Astrocyte of the spinal cord (primary cell): ENCODE results near the gene G6PD.

Experiments
- DNase-seq: peaks from one replicate; pipeline ENCODE4 v3.0.0; 2011; ENCODE audit warnings: low read depth, low spot score
- H3K4me3 ChIP-seq: 2 replicates; pipeline ENCODE4 v1.5.1; 2011; ENCODE audit warnings: low read depth, mild to moderate bottlenecking, low read length, moderate library complexity
- in situ Hi-C: cut with HindIII; loops from 2 replicates; pipeline ENCODE4 v1.10.0; 2017; ENCODE audit warnings: low sequenced_read_pairs
- TF ChIP-seq, protein P1 (sequence below): IDR thresholded peaks from 2 replicates; pipeline ENCODE4 v1.5.1; 2012; ENCODE audit warnings: low read depth, mild to moderate bottlenecking, low read length, inconsistent platforms

G6PD gene

DNA sequence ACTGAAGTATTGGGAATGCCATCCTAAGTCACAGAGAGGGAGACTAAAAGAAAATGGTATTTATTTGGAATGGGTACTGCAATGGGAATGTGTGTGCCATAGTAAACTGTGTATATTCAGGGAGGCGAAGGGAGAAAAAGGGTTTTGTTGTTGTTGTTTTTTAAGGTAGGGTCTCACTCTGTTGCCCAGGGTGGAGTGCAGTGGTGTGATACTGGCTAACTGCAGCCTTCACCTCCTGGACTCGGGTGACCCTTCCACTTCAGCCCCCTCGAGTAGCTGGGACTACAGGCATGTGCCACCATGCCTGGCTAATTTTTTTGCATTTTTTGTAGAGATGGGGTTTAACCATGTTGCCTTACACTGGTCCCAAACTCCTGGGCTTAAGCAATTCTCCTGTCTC lies 51.9 kb downstream of the G6PD start:
- no peak overlapping the region for H3K4me3 ChIP-seq
- in situ Hi-C loops: no loop called here
- TF ChIP-seq, protein P1, sequence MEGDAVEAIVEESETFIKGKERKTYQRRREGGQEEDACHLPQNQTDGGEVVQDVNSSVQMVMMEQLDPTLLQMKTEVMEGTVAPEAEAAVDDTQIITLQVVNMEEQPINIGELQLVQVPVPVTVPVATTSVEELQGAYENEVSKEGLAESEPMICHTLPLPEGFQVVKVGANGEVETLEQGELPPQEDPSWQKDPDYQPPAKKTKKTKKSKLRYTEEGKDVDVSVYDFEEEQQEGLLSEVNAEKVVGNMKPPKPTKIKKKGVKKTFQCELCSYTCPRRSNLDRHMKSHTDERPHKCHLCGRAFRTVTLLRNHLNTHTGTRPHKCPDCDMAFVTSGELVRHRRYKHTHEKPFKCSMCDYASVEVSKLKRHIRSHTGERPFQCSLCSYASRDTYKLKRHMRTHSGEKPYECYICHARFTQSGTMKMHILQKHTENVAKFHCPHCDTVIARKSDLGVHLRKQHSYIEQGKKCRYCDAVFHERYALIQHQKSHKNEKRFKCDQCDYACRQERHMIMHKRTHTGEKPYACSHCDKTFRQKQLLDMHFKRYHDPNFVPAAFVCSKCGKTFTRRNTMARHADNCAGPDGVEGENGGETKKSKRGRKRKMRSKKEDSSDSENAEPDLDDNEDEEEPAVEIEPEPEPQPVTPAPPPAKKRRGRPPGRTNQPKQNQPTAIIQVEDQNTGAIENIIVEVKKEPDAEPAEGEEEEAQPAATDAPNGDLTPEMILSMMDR: no peak
- no peak for DNase-seq

DNA sequence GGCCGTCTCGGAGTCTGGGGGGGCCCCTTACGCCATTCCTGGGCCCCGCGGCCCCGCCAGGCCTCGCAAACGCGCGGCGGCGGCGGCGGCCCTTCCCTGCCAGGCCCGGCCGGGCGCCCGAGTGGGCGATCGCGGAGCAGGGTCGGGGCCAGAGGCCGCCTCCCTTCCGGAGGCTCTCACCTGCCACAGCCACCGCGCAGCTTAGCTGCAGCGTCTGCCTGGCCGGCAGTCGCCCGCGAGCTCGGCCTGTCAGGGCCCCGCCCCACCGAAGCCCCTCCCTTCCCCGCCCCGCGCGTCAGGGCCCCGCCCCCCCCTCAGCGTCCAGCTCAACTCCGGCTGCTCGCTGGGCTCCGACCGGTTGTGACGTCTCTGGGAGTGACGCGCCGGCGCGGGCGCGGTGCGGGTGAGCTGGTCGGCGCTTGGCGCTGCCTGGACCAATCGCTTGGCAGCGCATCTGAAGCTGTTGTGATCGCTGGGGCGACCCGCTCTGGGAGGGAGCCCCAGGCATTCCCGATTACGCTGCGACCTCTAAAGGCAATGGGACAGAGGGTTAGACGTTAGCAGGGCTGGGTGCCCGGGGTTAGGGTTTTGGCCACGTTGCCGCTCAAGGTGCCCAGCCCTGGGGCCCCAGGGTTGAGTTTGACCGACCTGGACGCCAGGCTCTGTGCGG lies 56.1 kb downstream of the G6PD start, which contains the start of gene SLC10A3:
TSS of gene SLC10A3 (minus strand) at position 216 of the 670 bp plus-strand sequence. CDS start 1,689 bp downstream, outside the sequence.
- TF ChIP-seq, protein P1: no peak
- DNase-seq: peak; percentile 95
- in situ Hi-C loops: no loop called here
- H3K4me3 ChIP-seq: peak within 1 kb of the TSS; percentile 64

DNA sequence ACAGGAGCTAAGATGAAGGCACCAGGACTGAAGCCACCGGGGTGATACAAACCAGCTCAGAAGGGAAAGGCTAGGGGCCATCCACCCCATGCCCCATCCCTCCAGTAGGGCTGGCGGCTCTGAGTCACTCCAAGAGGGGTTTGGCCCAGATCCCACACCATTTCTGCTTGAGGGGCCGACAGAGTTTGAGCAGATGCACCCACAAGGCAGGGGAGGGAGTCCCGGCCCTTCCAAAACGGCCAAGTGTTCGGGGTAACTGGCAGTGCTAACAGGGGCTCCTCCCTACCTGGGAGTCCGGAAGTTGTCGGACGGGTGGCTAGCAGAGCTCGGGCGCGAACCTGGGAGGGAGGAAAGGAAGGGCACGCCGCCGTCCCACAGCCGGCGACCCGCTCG lies 56.6 kb downstream of the G6PD start:
- H3K4me3 ChIP-seq: peak overlapping the region; percentile 53
- DNase-seq: peak; percentile 41
- TF ChIP-seq, protein P1: no peak
- in situ Hi-C loops: no loop called here

DNA sequence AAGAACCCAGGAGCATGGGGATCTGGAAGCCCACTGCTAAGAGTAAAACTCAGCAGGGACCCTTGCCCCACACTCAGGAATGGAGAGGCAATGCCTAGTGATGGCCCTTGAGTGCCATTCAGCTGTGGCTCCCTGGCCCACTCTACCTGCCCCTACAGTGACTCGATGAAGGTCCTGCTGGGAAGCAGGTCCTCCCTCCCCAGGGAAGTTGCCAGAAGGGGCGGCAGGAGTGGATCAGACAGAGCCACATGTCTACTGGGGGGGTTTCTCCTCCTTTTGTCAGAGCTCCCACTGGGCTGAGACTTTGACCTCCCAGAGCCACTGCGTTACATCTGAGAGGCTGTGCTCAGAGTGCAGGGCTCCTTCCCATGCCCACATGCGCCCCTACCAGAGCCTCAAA lies 57.5 kb downstream of the G6PD start:
- no peak for DNase-seq
- in situ Hi-C loops: no loop called here
- no peak overlapping the region for H3K4me3 ChIP-seq
- TF ChIP-seq, protein P1: no peak

DNA sequence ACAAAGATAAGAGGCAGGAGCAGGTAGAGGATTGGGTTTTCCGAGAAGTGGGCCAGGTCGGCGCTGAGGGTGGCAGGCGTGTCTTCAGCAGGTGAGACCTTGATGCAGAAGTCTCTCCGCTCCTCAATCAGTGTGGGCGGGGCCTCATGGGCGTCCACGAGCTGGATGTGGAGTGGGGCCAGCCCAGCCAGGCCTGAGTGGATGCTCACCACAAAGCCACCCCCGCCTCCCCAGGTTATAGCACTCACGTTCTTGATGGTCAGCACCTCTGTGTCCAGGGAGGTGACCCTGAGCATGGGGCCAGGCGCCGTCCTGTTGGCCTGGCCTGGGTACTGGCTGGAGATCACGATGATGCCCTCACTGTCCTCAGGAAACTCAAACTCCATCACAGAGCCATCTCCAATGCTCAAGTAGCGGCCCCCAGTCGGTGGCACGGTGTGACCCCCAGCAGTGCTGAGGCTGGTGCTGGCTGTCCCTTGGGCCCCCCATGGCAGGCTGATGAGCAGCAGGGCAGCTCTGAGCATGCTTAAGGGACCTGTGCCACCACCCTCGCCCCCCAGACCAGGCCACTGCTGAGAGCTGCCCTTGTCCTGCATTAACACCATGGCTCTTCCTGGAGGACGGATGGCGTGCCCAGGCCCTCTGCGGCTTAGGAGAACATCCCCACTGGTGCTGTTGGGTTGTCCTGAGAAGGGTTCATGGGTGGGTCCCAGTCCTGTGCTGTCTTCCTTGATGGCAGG lies 58.1 kb downstream of the G6PD start:
- no peak overlapping the region for H3K4me3 ChIP-seq
- TF ChIP-seq, protein P1: no peak
- in situ Hi-C loops: no loop called here
- no peak for DNase-seq

DNA sequence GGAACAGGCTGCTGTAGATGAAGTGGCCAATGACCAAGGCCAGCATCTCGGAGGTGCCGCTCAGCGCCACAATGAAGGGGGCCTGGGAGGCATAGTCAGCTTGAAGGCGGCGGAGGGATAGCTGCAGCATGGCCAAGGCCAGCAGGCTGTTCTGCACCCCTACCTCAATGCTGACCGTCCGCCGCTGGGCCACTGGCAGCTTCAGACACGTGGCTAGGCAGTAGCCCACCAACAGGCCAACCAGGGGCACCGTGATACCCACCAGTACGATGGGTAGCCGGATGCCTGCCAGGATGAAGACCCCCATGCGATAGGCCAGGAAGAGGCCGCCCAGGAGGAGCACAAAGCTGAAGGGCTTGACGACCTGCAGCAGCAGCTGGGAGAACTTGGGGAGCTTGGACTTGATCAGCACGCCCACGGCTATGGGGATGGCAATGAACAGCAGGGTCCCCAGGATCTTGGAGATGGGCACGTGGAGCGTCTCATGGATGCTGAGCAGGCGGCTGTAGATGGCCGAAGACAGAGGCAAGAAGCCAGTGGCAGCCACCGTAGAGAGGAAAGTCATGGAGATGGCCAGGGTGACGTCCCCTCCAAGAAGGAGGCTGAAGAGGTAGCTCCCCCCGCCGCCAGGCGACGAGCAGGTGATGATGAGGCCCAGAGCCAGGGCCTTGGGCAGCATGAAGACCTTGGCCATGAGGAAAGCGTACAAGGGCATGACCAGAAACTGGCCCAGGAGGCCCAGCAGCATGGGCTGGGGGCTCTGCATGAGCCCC lies 58.9 kb downstream of the G6PD start:
- TF ChIP-seq, protein P1: no peak
- H3K4me3 ChIP-seq: no peak overlapping the region
- in situ Hi-C loops: no loop called here

More for the DNA sequence above, 58.9 kb downstream of the G6PD start:
- no peak for DNase-seq
